Umbilical cord (tissue), 2 donors: ENCODE measurements around the gene CHRNE. TPM values are rescaled to one million over a fixed set of nuclear protein-coding genes. Genes with fewer than 3 reads are reported as not detected.
A peak's percentile ranks its signal among the peaks of the same experiment; 100 is the strongest.
"Not testable (repeated sequence)": the region's sequence is repeated elsewhere in the genome, so short reads cannot be mapped to it uniquely, and the experiment has no call there.

ENCODE experiments used
- DNase-seq: peaks from one replicate; pipeline ENCODE4 v3.0.0-alpha.2; 2015; ENCODE audit warnings: low spot score
- total RNA-seq: library from RNA; depleted of rRNA; stranded (reverse); fragments of >200 nt; gene quantifications from one replicate; pipeline ENCODE4 v1.2.3, GENCODE V29; 2014; ENCODE audit warnings: low replicate concordance; ENCODE audit not compliant: insufficient read depth

The CHRNE gene
- total RNA-seq, 1 donor from 2014 or later = not detected

DNA sequence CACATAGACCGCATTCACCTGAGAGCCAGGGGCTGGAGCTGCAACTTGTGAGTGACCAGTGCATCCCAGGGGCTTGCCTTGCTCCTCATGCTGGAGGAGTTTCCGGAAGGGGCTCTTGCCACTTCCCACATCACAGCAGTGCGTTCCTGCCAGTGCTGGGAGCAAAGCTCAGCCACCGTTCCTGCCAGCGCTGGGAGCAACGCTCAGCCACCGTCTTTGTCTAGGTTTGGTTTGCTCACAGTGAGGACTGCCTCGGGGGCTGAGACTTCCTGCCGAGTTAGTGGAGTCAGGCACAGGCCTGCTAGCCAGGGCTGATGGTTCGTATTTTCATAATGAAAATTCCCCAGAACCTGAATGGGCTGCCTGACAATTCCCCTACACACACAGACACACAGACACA lies 5.4 kb upstream of the CHRNE start:
- peak; percentile 37 for DNase-seq

- DNase-seq = not testable (repeated sequence)
Measured at GRCh38 chr17:4906642-4907041, 3.7 kb upstream of the CHRNE start.

DNA sequence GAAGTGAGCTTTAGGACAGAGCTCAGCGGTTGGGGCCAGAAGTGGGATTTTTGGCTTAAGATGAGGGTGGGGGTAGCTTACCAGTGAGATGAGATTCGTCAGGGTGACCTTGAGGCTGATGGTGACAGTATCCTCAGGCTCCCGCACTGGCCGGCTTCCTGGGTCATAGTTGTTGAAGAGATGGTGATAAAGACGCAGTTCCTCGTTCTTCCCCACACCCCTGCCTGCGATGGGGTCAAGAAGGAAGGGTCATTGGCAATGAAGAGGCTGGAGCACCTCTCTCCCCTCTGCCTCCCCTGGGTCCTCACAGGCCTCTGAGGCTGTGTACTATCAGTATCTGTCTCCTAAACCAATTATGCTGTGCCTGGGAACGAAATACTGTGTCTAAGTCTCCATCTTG lies 358 bp downstream of the CHRNE start:
- DNase-seq = no peak

- no peak for DNase-seq
Measured at GRCh38 chr17:4901648-4902344, 1.1 kb downstream of the CHRNE start.

DNA sequence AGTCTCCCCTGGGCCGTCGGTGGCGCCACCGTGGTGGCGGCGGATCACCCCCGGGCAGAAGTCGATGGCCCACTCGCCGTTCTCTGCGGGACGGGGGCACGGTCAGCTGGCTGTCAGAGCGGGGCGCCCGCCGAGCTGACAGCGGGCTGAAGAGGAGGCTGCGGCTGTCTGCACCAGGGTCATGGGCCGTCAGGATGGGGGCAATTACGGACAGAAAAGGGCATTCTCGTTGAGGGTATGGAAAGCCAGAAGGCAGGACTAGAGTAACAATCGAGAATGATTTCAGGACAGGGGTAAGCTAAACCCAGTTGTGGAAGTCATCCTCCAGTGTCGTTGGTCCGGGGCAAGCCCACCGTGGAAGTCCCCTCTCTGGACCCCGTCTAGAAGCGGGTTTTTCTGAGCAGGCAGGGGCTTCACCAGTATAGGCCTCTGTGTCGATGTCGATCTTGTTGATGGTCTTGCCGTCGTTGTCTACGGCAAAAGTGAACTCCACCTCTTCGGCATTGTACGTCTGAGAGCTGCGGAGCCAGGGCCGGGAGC lies 1.7 kb downstream of the CHRNE start:
- DNase-seq = no peak

- DNase-seq = no peak
Measured at GRCh38 chr17:4900231-4901107, 2.4 kb downstream of the CHRNE start.

- peak; percentile 81 for DNase-seq
Measured at GRCh38 chr17:4899341-4900230, 3.3 kb downstream of the CHRNE start, which contains the start of gene C17orf107. C17orf107 (plus strand) TSS chr17:4899536; CDS start chr17:4899763, 227 bp downstream.

DNA sequence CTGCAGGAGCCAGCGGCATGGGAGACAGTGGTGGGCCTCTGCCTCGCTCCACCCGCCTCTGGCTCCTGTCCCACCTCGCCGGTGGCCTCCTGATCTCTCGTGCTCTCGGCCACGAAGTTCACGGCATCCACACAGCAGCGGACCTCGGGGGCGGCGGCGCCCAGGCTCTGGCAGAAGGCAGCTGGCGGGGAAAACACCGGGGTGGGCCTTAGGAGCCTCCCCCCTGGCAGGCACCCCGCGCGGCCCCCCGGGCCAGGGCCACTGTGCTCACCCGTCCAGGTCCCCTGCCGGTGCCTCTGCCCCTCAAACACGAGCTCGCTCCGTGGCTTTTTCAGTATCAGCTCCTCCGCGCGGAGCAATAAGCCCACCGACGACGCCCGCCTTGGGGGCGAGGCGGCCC lies 4.0 kb downstream of the CHRNE start:
- no peak for DNase-seq

GRCh38 chr17:4898351-4898750 lies 4.5 kb downstream of the CHRNE start:
- DNase-seq = no peak

DNA sequence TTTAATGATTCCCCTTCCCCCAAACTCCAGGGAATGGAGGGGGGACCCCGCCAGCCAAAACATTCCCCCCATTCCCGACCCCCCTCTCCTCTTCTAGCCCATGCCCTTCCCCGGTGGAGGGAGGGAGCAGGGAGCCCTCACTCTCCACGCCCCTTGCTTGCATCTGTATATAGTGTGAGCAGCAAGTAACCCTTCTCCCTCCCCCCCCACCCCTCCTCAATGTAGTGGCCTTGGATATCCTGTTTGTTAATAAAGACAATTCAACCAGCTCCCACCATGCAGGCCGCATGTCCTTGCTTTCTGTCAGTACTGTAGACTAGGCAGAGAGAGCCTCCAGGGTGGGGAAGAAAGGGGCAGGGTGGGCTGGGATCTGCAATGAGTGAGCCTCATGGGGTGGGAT lies 5.1 kb downstream of the CHRNE start:
- DNase-seq = no peak

- no peak for DNase-seq
Measured at GRCh38 chr17:4897198-4897687, 5.7 kb downstream of the CHRNE start.

DNA sequence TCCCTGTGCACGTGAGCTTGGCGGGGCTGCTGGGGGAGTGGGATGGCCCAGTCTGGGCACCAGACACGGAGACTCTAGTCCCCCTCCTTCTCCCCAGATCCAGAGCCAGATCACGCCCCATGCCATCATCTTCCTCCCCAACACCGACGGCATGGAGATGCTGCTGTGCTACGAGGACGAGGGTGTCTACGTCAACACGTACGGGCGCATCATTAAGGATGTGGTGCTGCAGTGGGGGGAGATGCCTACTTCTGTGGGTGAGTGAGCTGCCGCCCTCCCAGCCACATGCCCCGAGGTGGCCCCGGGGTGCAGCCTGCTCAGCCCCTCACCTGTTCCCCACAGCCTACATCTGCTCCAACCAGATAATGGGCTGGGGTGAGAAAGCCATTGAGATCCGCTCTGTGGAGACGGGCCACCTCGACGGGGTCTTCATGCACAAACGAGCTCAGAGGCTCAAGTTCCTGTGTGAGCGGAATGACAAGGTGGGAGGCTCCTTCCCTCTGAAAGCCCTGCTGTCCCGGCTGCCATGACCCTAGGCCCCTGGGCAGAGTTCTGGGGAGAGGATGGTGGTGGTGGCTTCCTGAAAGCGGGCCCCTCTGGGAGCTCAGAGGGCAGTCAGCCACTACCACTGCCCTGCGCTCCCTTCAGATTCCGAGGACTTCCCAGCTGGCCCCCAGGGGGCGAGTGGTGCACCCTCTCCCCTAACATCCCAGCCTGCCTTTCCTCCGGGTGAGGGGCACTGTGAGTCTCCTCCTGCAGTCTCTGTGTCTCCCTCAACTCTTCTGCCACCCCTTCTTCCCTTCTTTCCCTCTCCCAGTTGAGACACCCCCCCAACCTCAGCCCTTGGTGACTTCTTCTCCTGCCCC lies 6.3 kb downstream of the CHRNE start:
- no peak for DNase-seq

DNA sequence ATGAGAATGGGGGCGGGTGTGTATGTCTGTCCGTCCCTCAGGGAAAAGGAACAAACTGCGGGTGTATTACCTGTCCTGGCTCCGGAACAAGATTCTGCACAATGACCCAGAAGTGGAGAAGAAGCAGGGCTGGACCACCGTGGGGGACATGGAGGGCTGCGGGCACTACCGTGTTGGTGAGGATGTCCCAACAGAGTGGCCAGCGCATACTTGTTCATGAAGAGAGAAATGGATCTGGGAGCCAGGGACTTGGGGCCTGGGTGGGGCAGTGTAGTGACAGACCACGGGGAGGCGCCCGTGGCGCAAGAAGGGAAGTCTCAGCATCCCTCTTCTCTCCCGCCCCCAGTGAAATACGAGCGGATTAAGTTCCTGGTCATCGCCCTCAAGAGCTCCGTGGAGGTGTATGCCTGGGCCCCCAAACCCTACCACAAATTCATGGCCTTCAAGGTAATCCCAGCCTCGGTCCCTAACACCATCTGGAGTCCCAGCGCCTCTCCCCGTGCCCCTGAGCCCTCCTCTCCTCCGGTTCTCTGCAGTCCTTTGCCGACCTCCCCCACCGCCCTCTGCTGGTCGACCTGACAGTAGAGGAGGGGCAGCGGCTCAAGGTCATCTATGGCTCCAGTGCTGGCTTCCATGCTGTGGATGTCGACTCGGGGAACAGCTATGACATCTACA lies 7.1 kb downstream of the CHRNE start:
- DNase-seq = no peak

- no peak for DNase-seq
Measured at GRCh38 chr17:4895121-4895520, 7.8 kb downstream of the CHRNE start.

DNA sequence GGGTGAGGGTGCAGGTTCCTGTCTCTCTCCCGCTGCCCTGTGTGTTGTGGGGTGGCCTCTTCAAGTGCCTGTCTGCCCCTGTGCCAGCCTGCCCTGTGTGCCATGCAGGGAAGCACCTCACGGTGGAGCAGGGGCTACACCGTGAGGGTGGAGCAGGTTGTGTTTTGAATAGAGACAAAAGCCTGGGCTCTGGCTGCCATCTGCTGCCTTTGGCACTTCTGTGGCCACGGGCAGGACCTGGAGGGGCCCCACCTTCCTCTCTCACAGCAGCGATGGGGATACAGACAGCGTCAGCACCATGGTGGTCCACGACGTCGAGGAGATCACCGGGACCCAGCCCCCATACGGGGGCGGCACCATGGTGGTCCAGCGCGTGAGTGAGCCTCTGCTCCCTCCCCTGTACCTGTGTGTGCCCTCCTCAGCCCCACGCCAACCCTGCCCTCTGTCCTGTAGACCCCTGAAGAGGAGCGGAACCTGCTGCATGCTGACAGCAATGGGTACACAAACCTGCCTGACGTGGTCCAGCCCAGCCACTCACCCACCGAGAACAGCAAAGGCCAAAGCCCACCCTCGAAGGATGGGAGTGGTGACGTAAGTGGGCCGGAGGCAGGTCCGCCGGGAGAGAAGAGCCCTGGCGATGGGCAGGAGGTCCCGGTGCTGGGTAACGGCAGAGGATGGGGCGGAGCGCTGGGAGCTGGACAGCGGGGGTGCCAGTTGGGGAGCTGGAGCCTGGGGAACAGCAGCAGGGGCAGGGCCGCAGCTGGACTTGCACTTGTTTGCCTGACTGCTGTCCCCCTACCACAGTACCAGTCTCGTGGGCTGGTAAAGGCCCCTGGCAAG lies 9.0 kb downstream of the CHRNE start:
- DNase-seq = no peak

GRCh38 chr17:4893272-4893671 lies 9.6 kb downstream of the CHRNE start:
- DNase-seq = no peak

DNA sequence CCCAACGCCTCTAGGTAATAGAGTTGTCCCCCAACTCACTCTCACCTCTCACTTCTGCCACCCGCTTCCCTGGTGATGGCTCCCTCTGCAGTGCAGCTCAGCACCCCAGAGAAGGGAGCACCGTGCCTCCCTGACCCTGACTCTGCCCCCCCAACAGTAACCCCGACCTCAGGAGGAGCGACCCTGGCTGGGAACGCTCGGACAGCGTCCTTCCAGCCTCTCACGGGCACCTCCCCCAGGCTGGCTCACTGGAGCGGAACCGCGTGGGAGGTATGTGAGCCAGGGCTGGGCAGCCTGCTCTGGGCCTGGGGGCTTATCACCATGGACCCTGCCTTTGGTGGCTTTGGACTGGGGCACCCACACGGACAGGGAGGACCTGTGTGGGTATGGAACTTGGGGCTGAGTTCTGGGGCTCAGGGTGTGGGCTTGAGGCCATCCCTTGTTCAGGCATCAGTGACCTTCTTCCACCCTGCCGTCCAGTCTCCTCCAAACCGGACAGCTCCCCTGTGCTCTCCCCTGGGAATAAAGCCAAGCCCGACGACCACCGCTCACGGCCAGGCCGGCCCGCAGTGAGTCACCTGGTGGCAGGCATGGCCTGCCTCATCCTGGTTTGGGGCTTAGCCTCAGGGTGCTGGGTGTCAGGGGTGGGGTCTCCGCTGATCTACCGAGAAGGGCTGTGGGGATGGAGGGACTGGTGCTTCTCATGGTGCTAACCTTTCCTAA lies 10.2 kb downstream of the CHRNE start:
- DNase-seq = no peak
